ENCODE data around the gene OR10A6. TPM values are rescaled to one million over a fixed set of nuclear protein-coding genes. Genes with fewer than 3 reads are reported as not detected.

The OR10A6 gene
- total RNA-seq (2014; rRNA removed; shearing (Covaris generic)): not detected in 2 replicates

- no peak within 1 kb of the TSS for H3K4me3 ChIP-seq (ENCODE audit: insufficient read depth, low read depth, low read length)
- H3K36me3 ChIP-seq (replicated peaks; ENCODE audit: control insufficient read depth, insufficient read depth, low read length): no peaks in the 10 kb centered on the region
- no peaks in the 10 kb centered on the region for H3K27me3 ChIP-seq (ENCODE audit: control insufficient read depth, insufficient read depth, low read length)
- no peak for DNase-seq
These were observed at the start of gene OR10A6 for GRCh38 chr11:7931168-7931567. TSS of gene OR10A6 (minus strand) at chr11:7931268. CDS start at chr11:7928662, 2,606 bp downstream.

GRCh38 chr11:7977232-7977917 is 46.3 kb upstream of the OR10A6 start:
- Histone ChIP-seq H3K36me3 (replicated peaks; ENCODE audit: control insufficient read depth, insufficient read depth, low read length) (no peaks in the 10 kb centered on the region), H3K4me3 (ENCODE audit: insufficient read depth, low read depth, low read length) (no peak overlapping the region), H3K27me3 (ENCODE audit: control insufficient read depth, insufficient read depth, low read length) (no peaks in the 10 kb centered on the region)
- DNase-seq: no peak

GRCh38 chr11:7974668-7975067 is 43.6 kb upstream of the OR10A6 start:
- Histone ChIP-seq H3K27me3 (ENCODE audit: control insufficient read depth, insufficient read depth, low read length) (no peaks in the 10 kb centered on the region), H3K4me3 (ENCODE audit: insufficient read depth, low read depth, low read length) (no peak overlapping the region), H3K36me3 (replicated peaks; ENCODE audit: control insufficient read depth, insufficient read depth, low read length) (no peaks in the 10 kb centered on the region)
- DNase-seq: no peak

- no peak overlapping the region for H3K4me3 ChIP-seq (ENCODE audit: insufficient read depth, low read depth, low read length)
- H3K27me3 ChIP-seq (ENCODE audit: control insufficient read depth, insufficient read depth, low read length): no peaks in the 10 kb centered on the region
- DNase-seq: no peak
These were observed 41.9 kb upstream of the OR10A6 start for GRCh38 chr11:7973011-7973410.

GRCh38 chr11:7971846-7972245 is 40.8 kb upstream of the OR10A6 start:
- Histone ChIP-seq H3K4me3 (ENCODE audit: insufficient read depth, low read depth, low read length) (no peak overlapping the region), H3K36me3 (replicated peaks; ENCODE audit: control insufficient read depth, insufficient read depth, low read length) (no peaks in the 10 kb centered on the region), H3K27me3 (ENCODE audit: control insufficient read depth, insufficient read depth, low read length) (no peaks in the 10 kb centered on the region)
- no peak for DNase-seq

More at GRCh38 chr11:7973011-7973410, 41.9 kb upstream of the OR10A6 start:
- no peaks in the 10 kb centered on the region for H3K36me3 ChIP-seq (replicated peaks; ENCODE audit: control insufficient read depth, insufficient read depth, low read length)

- Histone ChIP-seq H3K36me3 (replicated peaks; ENCODE audit: control insufficient read depth, insufficient read depth, low read length) (no peaks in the 10 kb centered on the region), H3K4me3 (ENCODE audit: insufficient read depth, low read depth, low read length) (no peak overlapping the region), H3K27me3 (ENCODE audit: control insufficient read depth, insufficient read depth, low read length) (no peaks in the 10 kb centered on the region)
- DNase-seq: peak; percentile 31
These were observed 38.9 kb upstream of the OR10A6 start for GRCh38 chr11:7969756-7970646.

- H3K27me3 ChIP-seq (ENCODE audit: control insufficient read depth, insufficient read depth, low read length): no peaks in the 10 kb centered on the region
- no peak overlapping the region for H3K4me3 ChIP-seq (ENCODE audit: insufficient read depth, low read depth, low read length)
- H3K36me3 ChIP-seq (replicated peaks; ENCODE audit: control insufficient read depth, insufficient read depth, low read length): no peaks in the 10 kb centered on the region
- no peak for DNase-seq
These were observed 37.6 kb upstream of the OR10A6 start for GRCh38 chr11:7968686-7969085.

- Histone ChIP-seq H3K27me3 (ENCODE audit: control insufficient read depth, insufficient read depth, low read length) (no peaks in the 10 kb centered on the region), H3K36me3 (replicated peaks; ENCODE audit: control insufficient read depth, insufficient read depth, low read length) (no peaks in the 10 kb centered on the region), H3K4me3 (ENCODE audit: insufficient read depth, low read depth, low read length) (no peak overlapping the region)
- no peak for DNase-seq
These were observed 36.8 kb upstream of the OR10A6 start for GRCh38 chr11:7967826-7968225.

GRCh38 chr11:7967097-7967496 is 36.0 kb upstream of the OR10A6 start:
- H3K4me3 ChIP-seq (ENCODE audit: insufficient read depth, low read depth, low read length): no peak overlapping the region
- no peak for DNase-seq
- H3K27me3 ChIP-seq (ENCODE audit: control insufficient read depth, insufficient read depth, low read length): no peaks in the 10 kb centered on the region
- no peaks in the 10 kb centered on the region for H3K36me3 ChIP-seq (replicated peaks; ENCODE audit: control insufficient read depth, insufficient read depth, low read length)

GRCh38 chr11:7965386-7965785 is 34.3 kb upstream of the OR10A6 start, which contains the start of gene NLRP10:
TSS of gene NLRP10 (minus strand) at chr11:7965447. CDS start at chr11:7963495, 1,952 bp downstream.
- H3K4me3 ChIP-seq (ENCODE audit: insufficient read depth, low read depth, low read length): no peak within 1 kb of the TSS
- DNase-seq: no peak
- H3K27me3 ChIP-seq (ENCODE audit: control insufficient read depth, insufficient read depth, low read length): no peaks in the 10 kb centered on the region
- H3K36me3 ChIP-seq (replicated peaks; ENCODE audit: control insufficient read depth, insufficient read depth, low read length): no peaks in the 10 kb centered on the region

GRCh38 chr11:7964873-7965272 is 33.8 kb upstream of the OR10A6 start:
- H3K4me3 ChIP-seq (ENCODE audit: insufficient read depth, low read depth, low read length): no peak overlapping the region
- no peaks in the 10 kb centered on the region for H3K36me3 ChIP-seq (replicated peaks; ENCODE audit: control insufficient read depth, insufficient read depth, low read length)
- no peak for DNase-seq
- H3K27me3 ChIP-seq (ENCODE audit: control insufficient read depth, insufficient read depth, low read length): no peaks in the 10 kb centered on the region

- no peak for DNase-seq
- Histone ChIP-seq H3K27me3 (ENCODE audit: control insufficient read depth, insufficient read depth, low read length) (no peaks in the 10 kb centered on the region), H3K36me3 (replicated peaks; ENCODE audit: control insufficient read depth, insufficient read depth, low read length) (no peaks in the 10 kb centered on the region), H3K4me3 (ENCODE audit: insufficient read depth, low read depth, low read length) (no peak overlapping the region)
These were observed 33.2 kb upstream of the OR10A6 start for GRCh38 chr11:7964261-7964660.

GRCh38 chr11:7955191-7955590 is 24.1 kb upstream of the OR10A6 start:
- Histone ChIP-seq H3K4me3 (ENCODE audit: insufficient read depth, low read depth, low read length) (no peak overlapping the region), H3K36me3 (replicated peaks; ENCODE audit: control insufficient read depth, insufficient read depth, low read length) (no peaks in the 10 kb centered on the region), H3K27me3 (ENCODE audit: control insufficient read depth, insufficient read depth, low read length) (no peaks in the 10 kb centered on the region)
- no peak for DNase-seq

GRCh38 chr11:7949934-7950333 is 18.9 kb upstream of the OR10A6 start:
- no peak for DNase-seq
- Histone ChIP-seq H3K4me3 (ENCODE audit: insufficient read depth, low read depth, low read length) (no peak overlapping the region), H3K27me3 (ENCODE audit: control insufficient read depth, insufficient read depth, low read length) (no peaks in the 10 kb centered on the region), H3K36me3 (replicated peaks; ENCODE audit: control insufficient read depth, insufficient read depth, low read length) (no peaks in the 10 kb centered on the region)

- Histone ChIP-seq H3K27me3 (ENCODE audit: control insufficient read depth, insufficient read depth, low read length) (no peaks in the 10 kb centered on the region), H3K4me3 (ENCODE audit: insufficient read depth, low read depth, low read length) (no peak overlapping the region), H3K36me3 (replicated peaks; ENCODE audit: control insufficient read depth, insufficient read depth, low read length) (no peaks in the 10 kb centered on the region)
- DNase-seq: no peak
These were observed 13.1 kb upstream of the OR10A6 start for GRCh38 chr11:7944123-7944522.

Measured in H7 (cell line).